Articular chondrocyte of knee joint (primary cell): ENCODE results near the gene FBXW10B. TPM values are rescaled to one million over a fixed set of nuclear protein-coding genes. Genes with fewer than 3 reads are reported as not detected.

ENCODE experiments used
- small RNA-seq: library from RNA; depleted of rRNA; stranded (forward); fragments of <200 nt; gene quantifications from one replicate; pipeline ENCODE3, GENCODE V24; 2012
- total RNA-seq: library from RNA; depleted of rRNA; stranded (reverse); fragments of >200 nt; gene quantifications from 2 replicates; pipeline ENCODE4 v1.2.3, GENCODE V29; 2012

The FBXW10B gene
- total RNA-seq = 1.0 and 1.6 TPM in 2 replicates

GRCh38 chr17:15619331-15620058 is at the start of gene FBXW10B:
TSS of gene FBXW10B (minus strand) at chr17:15619704. CDS start at chr17:15619512, 192 bp downstream.

Small RNA genes lying within 50 kb of the gene (small RNA-seq; reads per million reads assigned to genes)
- gene AC005838.1 = not detected
- gene RF00090 = not detected

Other genes starting within 250 kb of the FBXW10B start
- 6.3 and 11.2 TPM in 2 replicates for gene CDRT4, start 152.1 kb downstream of the FBXW10B start, total RNA-seq
- gene TVP23C, start 56.2 kb downstream of the FBXW10B start, total RNA-seq = 47.3 and 68.7 TPM in 2 replicates
- gene TRIM16, start 64.6 kb upstream of the FBXW10B start, total RNA-seq = 44.2 and 53.9 TPM in 2 replicates
- 39.1 and 54.3 TPM in 2 replicates for gene ZNF286A, start 80.0 kb upstream of the FBXW10B start, total RNA-seq
- gene TBC1D26, start 112.6 kb upstream of the FBXW10B start, total RNA-seq = 0.11 and 0.13 TPM in 2 replicates